ENCODE measurements around the gene COG8. TPM values are rescaled to one million over a fixed set of nuclear protein-coding genes. Genes with fewer than 3 reads are reported as not detected.

Gene COG8
- total RNA-seq, result 10 to 100 TPM; 33.2 to 38.3 TPM

- H3K4me3 Mint-ChIP-seq, result peak within 1 kb of the TSS; percentile 96 to 97
- H3K9me3 Mint-ChIP-seq, result no peaks in the 10 kb centered on the region
- peak; percentile 94 for DNase-seq
- H3K36me3 Mint-ChIP-seq (ENCODE audit: insufficient read depth in 2 of 2), result peaks cover 15 to 28% of the 10 kb centered on the region in 2 donors
- peak within 1 kb of the TSS; percentile 98 for H3K27ac Mint-ChIP-seq
- no peaks in the 10 kb centered on the region for H3K27me3 Mint-ChIP-seq (ENCODE audit: low read depth)
- peak; percentile 91 to 95 for ATAC-seq (replicated peaks in 1 of 2)
- peaks cover 63% of the 10 kb centered on the region for H3K4me1 Mint-ChIP-seq (ENCODE audit: low read depth)
Observed at GRCh38 chr16:69339289-69340094, at the start of gene COG8, which contains the start of gene NIP7. Gene COG8, minus strand, starts transcription at chr16:69339564. Its CDS starts 12 bp downstream, at chr16:69339552. Gene NIP7, plus strand, starts transcription at chr16:69339772. Its CDS starts 58 bp downstream, at chr16:69339830.

GRCh38 chr16:69386596-69386995, 47.2 kb upstream of the COG8 start:
- no peaks in the 10 kb centered on the region for H3K27me3 Mint-ChIP-seq (ENCODE audit: low read depth)
- DNase-seq (no peak), ATAC-seq (replicated peaks in 1 of 2) (no peak)
- peak overlapping the region; percentile 83 to 95 for H3K4me3 Mint-ChIP-seq
- H3K4me1 Mint-ChIP-seq (ENCODE audit: low read depth), result peaks cover 35% of the 10 kb centered on the region
- H3K36me3 Mint-ChIP-seq (ENCODE audit: insufficient read depth in 2 of 2), result peaks cover 8 to 27% of the 10 kb centered on the region in 2 donors
- H3K9me3 Mint-ChIP-seq, result no peaks in the 10 kb centered on the region
- H3K27ac Mint-ChIP-seq, result peak overlapping the region; percentile 91

- peak overlapping the region; percentile 95 to 99 for H3K4me3 Mint-ChIP-seq
- no peaks in the 10 kb centered on the region for H3K9me3 Mint-ChIP-seq
- DNase-seq (no peak), ATAC-seq (replicated peaks in 1 of 2) (no peak)
- peak overlapping the region; percentile 99 for H3K27ac Mint-ChIP-seq
- no peaks in the 10 kb centered on the region for H3K27me3 Mint-ChIP-seq (ENCODE audit: low read depth)
- H3K4me1 Mint-ChIP-seq (ENCODE audit: low read depth), result peaks cover 39% of the 10 kb centered on the region
- peaks cover 8 to 34% of the 10 kb centered on the region in 2 donors for H3K36me3 Mint-ChIP-seq (ENCODE audit: insufficient read depth in 2 of 2)
Observed at GRCh38 chr16:69384974-69385373, 45.6 kb upstream of the COG8 start.

GRCh38 chr16:69382421-69382820, 43.1 kb upstream of the COG8 start:
- peak overlapping the region; percentile 44 for H3K27ac Mint-ChIP-seq
- ATAC-seq (replicated peaks in 1 of 2) (no peak), DNase-seq (no peak)
- H3K36me3 Mint-ChIP-seq (ENCODE audit: insufficient read depth in 2 of 2), result peaks cover 11 to 48% of the 10 kb centered on the region in 2 donors
- H3K9me3 Mint-ChIP-seq, result no peaks in the 10 kb centered on the region
- peak overlapping the region in 1 of 2 donors; percentile 54 for H3K4me3 Mint-ChIP-seq
- H3K27me3 Mint-ChIP-seq (ENCODE audit: low read depth), result no peaks in the 10 kb centered on the region
- peaks cover 39% of the 10 kb centered on the region for H3K4me1 Mint-ChIP-seq (ENCODE audit: low read depth)

- H3K27me3 Mint-ChIP-seq (ENCODE audit: low read depth), result no peaks in the 10 kb centered on the region
- H3K4me1 Mint-ChIP-seq (ENCODE audit: low read depth), result peaks cover 37% of the 10 kb centered on the region
- no peaks in the 10 kb centered on the region for H3K9me3 Mint-ChIP-seq
- H3K4me3 Mint-ChIP-seq, result no peak overlapping the region
- ATAC-seq (replicated peaks in 1 of 2), result no peak
- H3K27ac Mint-ChIP-seq, result peak overlapping the region; percentile 44
- DNase-seq, result no peak
- H3K36me3 Mint-ChIP-seq (ENCODE audit: insufficient read depth in 2 of 2), result peaks cover 11 to 53% of the 10 kb centered on the region in 2 donors
Observed at GRCh38 chr16:69381231-69381630, 41.9 kb upstream of the COG8 start.

- Mint-ChIP-seq H3K27me3 (ENCODE audit: low read depth) (no peaks in the 10 kb centered on the region), H3K27ac (peak overlapping the region; percentile 93), H3K9me3 (no peaks in the 10 kb centered on the region), H3K4me3 (peak overlapping the region in 1 of 2 donors; percentile 60), H3K36me3 (ENCODE audit: insufficient read depth in 2 of 2) (peaks cover 5 to 43% of the 10 kb centered on the region in 2 donors), H3K4me1 (ENCODE audit: low read depth) (peaks cover 25% of the 10 kb centered on the region)
- ATAC-seq (replicated peaks in 1 of 2) (no peak), DNase-seq (no peak)
Observed at GRCh38 chr16:69378760-69379159, 39.4 kb upstream of the COG8 start.

- H3K9me3 Mint-ChIP-seq, result no peaks in the 10 kb centered on the region
- peaks cover 3 to 38% of the 10 kb centered on the region in 2 donors for H3K36me3 Mint-ChIP-seq (ENCODE audit: insufficient read depth in 2 of 2)
- DNase-seq (no peak), ATAC-seq (replicated peaks in 1 of 2) (no peak)
- H3K4me3 Mint-ChIP-seq, result no peak overlapping the region
- peak overlapping the region; percentile 93 for H3K27ac Mint-ChIP-seq
- H3K27me3 Mint-ChIP-seq (ENCODE audit: low read depth), result no peaks in the 10 kb centered on the region
- peaks cover 18% of the 10 kb centered on the region for H3K4me1 Mint-ChIP-seq (ENCODE audit: low read depth)
Observed at GRCh38 chr16:69378036-69378435, 38.7 kb upstream of the COG8 start.

- Mint-ChIP-seq H3K27ac (peak overlapping the region; percentile 46), H3K27me3 (ENCODE audit: low read depth) (no peaks in the 10 kb centered on the region), H3K4me3 (no peak overlapping the region), H3K9me3 (no peaks in the 10 kb centered on the region), H3K36me3 (ENCODE audit: insufficient read depth in 2 of 2) (peaks cover 3 to 31% of the 10 kb centered on the region in 2 donors), H3K4me1 (ENCODE audit: low read depth) (peaks cover 2% of the 10 kb centered on the region)
- DNase-seq (no peak), ATAC-seq (replicated peaks in 1 of 2) (no peak)
Observed at GRCh38 chr16:69376393-69377059, 37.2 kb upstream of the COG8 start.

GRCh38 chr16:69373019-69373418, 33.7 kb upstream of the COG8 start:
- no peaks in the 10 kb centered on the region for H3K27me3 Mint-ChIP-seq (ENCODE audit: low read depth)
- peaks cover 12 to 33% of the 10 kb centered on the region in 2 donors for H3K36me3 Mint-ChIP-seq (ENCODE audit: insufficient read depth in 2 of 2)
- DNase-seq (no peak), ATAC-seq (replicated peaks in 1 of 2) (no peak)
- no peak overlapping the region for H3K4me3 Mint-ChIP-seq
- no peak overlapping the region for H3K27ac Mint-ChIP-seq
- no peaks in the 10 kb centered on the region for H3K9me3 Mint-ChIP-seq
- H3K4me1 Mint-ChIP-seq (ENCODE audit: low read depth), result no peaks in the 10 kb centered on the region

GRCh38 chr16:69371564-69371963, 32.2 kb upstream of the COG8 start:
- DNase-seq (no peak), ATAC-seq (replicated peaks in 1 of 2) (no peak)
- Mint-ChIP-seq H3K4me1 (ENCODE audit: low read depth) (peaks cover 5% of the 10 kb centered on the region), H3K36me3 (ENCODE audit: insufficient read depth in 2 of 2) (peaks cover 13 to 27% of the 10 kb centered on the region in 2 donors), H3K4me3 (no peak overlapping the region), H3K27ac (peak overlapping the region; percentile 93), H3K9me3 (no peaks in the 10 kb centered on the region), H3K27me3 (ENCODE audit: low read depth) (no peaks in the 10 kb centered on the region)

- no peaks in the 10 kb centered on the region for H3K27me3 Mint-ChIP-seq (ENCODE audit: low read depth)
- H3K27ac Mint-ChIP-seq, result no peak overlapping the region
- H3K36me3 Mint-ChIP-seq (ENCODE audit: insufficient read depth in 2 of 2), result peaks cover 18 to 29% of the 10 kb centered on the region in 2 donors
- H3K4me3 Mint-ChIP-seq, result no peak overlapping the region
- DNase-seq, result no peak
- no peaks in the 10 kb centered on the region for H3K9me3 Mint-ChIP-seq
- no peak for ATAC-seq (replicated peaks in 1 of 2)
- peaks cover 13% of the 10 kb centered on the region for H3K4me1 Mint-ChIP-seq (ENCODE audit: low read depth)
Observed at GRCh38 chr16:69368866-69369265, 29.5 kb upstream of the COG8 start.

- Mint-ChIP-seq H3K9me3 (no peaks in the 10 kb centered on the region), H3K36me3 (ENCODE audit: insufficient read depth in 2 of 2) (peaks cover 18 to 29% of the 10 kb centered on the region in 2 donors), H3K27me3 (ENCODE audit: low read depth) (no peaks in the 10 kb centered on the region), H3K4me3 (no peak overlapping the region), H3K4me1 (ENCODE audit: low read depth) (peaks cover 13% of the 10 kb centered on the region), H3K27ac (no peak overlapping the region)
- ATAC-seq (replicated peaks in 1 of 2), result no peak
- DNase-seq, result no peak
Observed at GRCh38 chr16:69367980-69368379, 28.6 kb upstream of the COG8 start.

GRCh38 chr16:69366431-69366830, 27.1 kb upstream of the COG8 start:
- H3K9me3 Mint-ChIP-seq, result no peaks in the 10 kb centered on the region
- H3K27ac Mint-ChIP-seq, result peak overlapping the region; percentile 84
- DNase-seq (peak; percentile 7 to 25), ATAC-seq (replicated peaks in 1 of 2) (peak; percentile 52 to 94)
- H3K4me3 Mint-ChIP-seq, result no peak overlapping the region
- H3K27me3 Mint-ChIP-seq (ENCODE audit: low read depth), result no peaks in the 10 kb centered on the region
- peaks cover 13% of the 10 kb centered on the region for H3K4me1 Mint-ChIP-seq (ENCODE audit: low read depth)
- H3K36me3 Mint-ChIP-seq (ENCODE audit: insufficient read depth in 2 of 2), result peaks cover 20 to 28% of the 10 kb centered on the region in 2 donors
